ENCODE measurements around the gene EIF2D. TPM values are rescaled to one million over a fixed set of nuclear protein-coding genes. Genes with fewer than 3 reads are reported as not detected.

EIF2D gene
- total and polyA plus RNA-seq, 2 of the 8 experiments (the other 6 are each of a cell fraction or from before 2014, with no cell fraction given): 36.1 to 37.1 TPM

- POLR2A ChIA-PET (ENCODE audit: partially characterized antibody): interaction anchor here (2.7 kb wide), 1 partner anchor 11 kb away, joined by 12 read pairs; the partner anchor contains the start of gene EIF2D
- no peak overlapping the region for H2BK120ac ChIP-seq (replicated peaks; ENCODE audit: low read depth, low read length)
- H3K4me3 ChIP-seq (ENCODE audit: extremely low read depth in 1 of 4, insufficient read depth in 2 of 4, low read depth in 3 of 4, low read length in 4 of 4): no peak overlapping the region
- no peak overlapping the region for H3K56ac ChIP-seq (replicated peaks; ENCODE audit: insufficient read length, low read depth, low read length)
- no peaks in the 10 kb centered on the region for H3K23me2 ChIP-seq (ENCODE audit: low read depth, low read length)
- H3K4me2 ChIP-seq (ENCODE audit: insufficient read depth in 1 of 2, low read depth in 2 of 2, low read length in 2 of 2): no peak overlapping the region
- H3K18ac ChIP-seq (ENCODE audit: extremely low read depth, low read length): no peak overlapping the region
- H3K4ac ChIP-seq (replicated peaks; ENCODE audit: insufficient read length, low read depth, low read length): no peak overlapping the region
- no peak overlapping the region for H2AFZ ChIP-seq (ENCODE audit: low read length)
- DNase-seq (ENCODE audit: low read depth in 1 of 2, low spot score in 2 of 2) (no peak), FAIRE-seq (no peak)
- H2BK20ac ChIP-seq (ENCODE audit: low read length): no peak overlapping the region
- no peaks in the 10 kb centered on the region for H3K79me1 ChIP-seq (ENCODE audit: low read depth, low read length)
- no peak overlapping the region for H3K27ac ChIP-seq (ENCODE audit: low read depth, low read length)
- H3K14ac ChIP-seq (ENCODE audit: insufficient read length): no peak overlapping the region
- no peak overlapping the region for H4K5ac ChIP-seq (ENCODE audit: insufficient read length, low read depth, low read length)
- H2BK12ac ChIP-seq (ENCODE audit: low read depth, low read length): no peak overlapping the region
- no peak overlapping the region for H4K91ac ChIP-seq (replicated peaks; ENCODE audit: insufficient read length, low read length)
- H3K27me3 ChIP-seq (replicated peaks in 1 of 4; ENCODE audit: control insufficient read depth in 3 of 4, extremely low read depth in 1 of 4, insufficient read depth in 3 of 4, low read length in 3 of 4): no peaks in the 10 kb centered on the region
- no peak overlapping the region for H2BK5ac ChIP-seq (ENCODE audit: low read depth, low read length)
- no peak overlapping the region for H2BK15ac ChIP-seq (ENCODE audit: low read length)
- no peak overlapping the region for H3K9ac ChIP-seq (replicated peaks in 1 of 4; ENCODE audit: extremely low read depth in 1 of 4, low read depth in 3 of 4, low read length in 3 of 4)
- H3K9me3 ChIP-seq (ENCODE audit: insufficient read depth in 2 of 2, low read depth in 1 of 2, low read length in 1 of 2): no peaks in the 10 kb centered on the region
- 88% methylated on average over 3 of the region's 3 CpGs; no CpG with 5 or more reads in 1 of the 2 experiments for WGBS, 2 experiments (ENCODE audit: extremely low coverage in 1 of 2, insufficient coverage in 1 of 2, insufficient read length in 1 of 2, insufficient replicate concordance in 2 of 2, low coverage in 1 of 2, low lambda C conversion rate in 2 of 2, missing lambda C conversion rate in 1 of 2)
- no peaks in the 10 kb centered on the region for H3K4me1 ChIP-seq (replicated peaks in 1 of 4; ENCODE audit: control insufficient read depth in 3 of 4, insufficient read depth in 4 of 4, low read length in 3 of 4)
- CTCF ChIA-PET (ENCODE audit: partially characterized antibody): interaction anchor here (0.9 to 5.3 kb wide), 8 partner anchors 9 to 121 kb away, joined by 3 to 30 read pairs (median 6); partner anchors contain the start of gene EIF2D
- H3K79me2 ChIP-seq (ENCODE audit: control insufficient read depth in 1 of 2, insufficient read depth in 2 of 2, low read length in 2 of 2): no peaks in the 10 kb centered on the region
- H3K23ac ChIP-seq (ENCODE audit: insufficient read length): no peak overlapping the region
- no peaks in the 10 kb centered on the region for H4K20me1 ChIP-seq (replicated peaks in 1 of 2; ENCODE audit: control insufficient read depth in 1 of 2, insufficient read depth in 2 of 2, low read length in 2 of 2)
- H2AK5ac ChIP-seq (ENCODE audit: low read depth, low read length): no peak overlapping the region
- no peak overlapping the region for H4K8ac ChIP-seq (ENCODE audit: extremely low read depth, insufficient read depth, low read length)
- H3K36me3 ChIP-seq (ENCODE audit: control insufficient read depth in 2 of 4, insufficient read depth in 4 of 4, low read length in 3 of 4): peaks cover 6 to 36% (median 13%) of the 10 kb centered on the region in 4 experiments
- TF ChIP-seq YY1 (IDR thresholded peaks at IDR 0.05; ENCODE audit: low read depth, low read length): no peak
- no peak for TF ChIP-seq TAF1 (IDR thresholded peaks at IDR 0.05; ENCODE audit: low read depth, low read length)
- TF ChIP-seq TCF12 (IDR thresholded peaks at IDR 0.05; ENCODE audit: low read depth, low read length): no peak
- TF ChIP-seq NRF1 (IDR thresholded peaks at IDR 0.05; ENCODE audit: low read depth, low read length): no peak
- no peak for TF ChIP-seq ATF2 (IDR thresholded peaks at IDR 0.05; ENCODE audit: low read length)
- no peak for TF ChIP-seq NANOG (IDR thresholded peaks at IDR 0.05; ENCODE audit: insufficient read depth, low read depth, low read length, poor library complexity, severe bottlenecking)
- TF ChIP-seq JUND (IDR thresholded peaks at IDR 0.05; ENCODE audit: low read length): no peak
- no peak for TF ChIP-seq SIN3A (conservative IDR thresholded peaks at IDR 0.05 in 1 of 2, IDR thresholded peaks at IDR 0.05 in 1 of 2; ENCODE audit: low read depth in 1 of 2, low read length in 2 of 2)
- no peak for TF ChIP-seq RAD21 (IDR thresholded peaks at IDR 0.05 in 1 of 2, conservative IDR thresholded peaks at IDR 0.05 in 1 of 2; ENCODE audit: low read depth in 2 of 2, low read length in 2 of 2)
- TF ChIP-seq BCL11A (IDR thresholded peaks at IDR 0.05; ENCODE audit: low read depth in 2 of 2, low read length in 2 of 2): no peak
- no peak for TF ChIP-seq TAF7 (optimal IDR thresholded peaks at IDR 0.05; ENCODE audit: borderline replicate concordance, low read depth, low read length)
- TF ChIP-seq BACH1 (IDR thresholded peaks at IDR 0.05; ENCODE audit: low read length): no peak
Observed at GRCh38 chr1:206600527-206600926, 11.7 kb downstream of the EIF2D start.

All from H1 (cell line).